RWPE1 (cell line): ENCODE measurements around the gene PRDM11.

ENCODE experiments used
- CTCF ChIA-PET: fragments of 350-600 bp; sonication (Branson Sonifier 250); formaldehyde crosslinking; extraction: SDS; loops from one replicate; lab custom pipeline; 2021; lab: Yijun Ruan, JAX
- POLR2A ChIA-PET: fragments of 400-600 bp; formaldehyde crosslinking; extraction: SDS; loops from one replicate; lab custom pipeline; 2020; ENCODE audit warnings: antibody characterized with exemption; ENCODE audit not compliant: low non-redundant PET; lab: Yijun Ruan, JAX
- DNase-seq: peaks from one replicate; pipeline ENCODE4 v3.0.0; 2012; ENCODE audit warnings: low spot score
- H3K27ac ChIP-seq: fragments of 450-650 bp; 2 replicates; pipeline ENCODE4 v1.5.1; 2017
- CTCF ChIP-seq: fragments of 450-650 bp; conservative IDR thresholded peaks from 2 replicates; pipeline ENCODE4 v1.5.1; 2017; ENCODE audit warnings: low read depth, mild to moderate bottlenecking

Gene PRDM11

GRCh38 chr11:45237711-45238315 is 91.4 kb downstream of the PRDM11 start:
- no peak overlapping the region for H3K27ac ChIP-seq
- ChIA-PET CTCF (interaction anchor here (0.7 kb wide), 1 partner anchor 96 kb away, joined by 3 read pairs; no protein-coding TSS in a partner anchor), POLR2A (no interaction called here)
- DNase-seq: no peak
- TF ChIP-seq CTCF: no peak

- no peak overlapping the region for H3K27ac ChIP-seq
- DNase-seq: no peak
- TF ChIP-seq CTCF: no peak
- ChIA-PET POLR2A (no interaction called here), CTCF (no interaction called here)
Observed at GRCh38 chr11:45238724-45239123, 92.3 kb downstream of the PRDM11 start.

GRCh38 chr11:45239733-45240132 is 93.3 kb downstream of the PRDM11 start:
- no peak overlapping the region for H3K27ac ChIP-seq
- ChIA-PET CTCF (no interaction called here), POLR2A (no interaction called here)
- no peak for DNase-seq
- no peak for TF ChIP-seq CTCF

- H3K27ac ChIP-seq: no peak overlapping the region
- no peak for DNase-seq
- POLR2A ChIA-PET: no interaction called here
- no peak for TF ChIP-seq CTCF
- CTCF ChIA-PET: interaction anchor here (0.6 to 1.2 kb wide), 4 partner anchors 9 to 141 kb away, joined by 3 to 7 read pairs (median 4); no protein-coding TSS in a partner anchor
Observed at GRCh38 chr11:45243967-45244366, 97.5 kb downstream of the PRDM11 start.

- ChIA-PET CTCF (interaction anchor here (0.6 to 1.5 kb wide), 3 partner anchors 12 to 249 kb away, joined by 3 to 5 read pairs (median 4); no protein-coding TSS in a partner anchor), POLR2A (no interaction called here)
- DNase-seq: no peak
- no peak overlapping the region for H3K27ac ChIP-seq
- no peak for TF ChIP-seq CTCF
Observed at GRCh38 chr11:45245218-45246045, 99.0 kb downstream of the PRDM11 start.

GRCh38 chr11:45246241-45246640 is 99.8 kb downstream of the PRDM11 start:
- DNase-seq: no peak
- TF ChIP-seq CTCF: no peak
- H3K27ac ChIP-seq: no peak overlapping the region
- POLR2A ChIA-PET: no interaction called here
- CTCF ChIA-PET: interaction anchor here (0.6 to 1.3 kb wide), 2 partner anchors 13 to 85 kb away, joined by 4 to 5 read pairs; no protein-coding TSS in a partner anchor
